Kidney tubule cell (primary cell): ENCODE results near the gene RDH13.

Source experiments
- DNase-seq: peaks from one replicate; pipeline ENCODE4 v3.0.0-alpha.2; 2018; ENCODE audit warnings: low spot score

Gene RDH13

GRCh38 chr19:55091955-55092354 lies 29.0 kb upstream of the RDH13 start:
- DNase-seq, result no peak

- DNase-seq, result no peak
These were observed 28.4 kb upstream of the RDH13 start for GRCh38 chr19:55091126-55091910.

- no peak for DNase-seq
These were observed 27.6 kb upstream of the RDH13 start for GRCh38 chr19:55090564-55090963.

GRCh38 chr19:55089342-55089944 lies 26.5 kb upstream of the RDH13 start:
- DNase-seq, result no peak

GRCh38 chr19:55088543-55089341 lies 25.8 kb upstream of the RDH13 start:
- DNase-seq, result peak; percentile 67

GRCh38 chr19:55088021-55088451 lies 25.1 kb upstream of the RDH13 start:
- no peak for DNase-seq

- no peak for DNase-seq
These were observed 24.6 kb upstream of the RDH13 start for GRCh38 chr19:55087542-55087901.

GRCh38 chr19:55086730-55087541 lies 24.0 kb upstream of the RDH13 start:
- DNase-seq, result peak; percentile 91

GRCh38 chr19:55085923-55086715 lies 23.2 kb upstream of the RDH13 start:
- no peak for DNase-seq

GRCh38 chr19:55084416-55084815 lies 21.5 kb upstream of the RDH13 start:
- no peak for DNase-seq

- DNase-seq, result no peak
These were observed 20.3 kb upstream of the RDH13 start for GRCh38 chr19:55083004-55083850.

- DNase-seq, result no peak
These were observed 19.3 kb upstream of the RDH13 start for GRCh38 chr19:55082020-55082851.

GRCh38 chr19:55081770-55082019 lies 18.7 kb upstream of the RDH13 start:
- DNase-seq, result no peak

- DNase-seq, result peak; percentile 47
These were observed 18.2 kb upstream of the RDH13 start for GRCh38 chr19:55080968-55081769.

- DNase-seq, result peak; percentile 48
These were observed 17.4 kb upstream of the RDH13 start for GRCh38 chr19:55080121-55080967.

GRCh38 chr19:55079400-55080038 lies 16.6 kb upstream of the RDH13 start:
- no peak for DNase-seq

- DNase-seq, result no peak
These were observed 16.0 kb upstream of the RDH13 start for GRCh38 chr19:55078996-55079395.
